IMR-90 (cell line): ENCODE measurements around the gene DIAPH2.

ENCODE experiments used
- BHLHE40 ChIP-seq: fragments of 150-350 bp; IDR thresholded peaks from 2 replicates; pipeline ENCODE4 v1.6.1; 2016; ENCODE audit warnings: mild to moderate bottlenecking, low read depth, low read length
- CEBPB ChIP-seq: IDR thresholded peaks from 2 replicates; pipeline ENCODE4 v1.6.1; 2012; ENCODE audit warnings: low read depth, low read length, improper control_type of control experiment
- MAFK ChIP-seq: IDR thresholded peaks from 2 replicates; pipeline ENCODE4 v1.6.1; 2012; ENCODE audit warnings: low read depth, low read length, improper control_type of control experiment
- MXI1 ChIP-seq: IDR thresholded peaks from 2 replicates; pipeline ENCODE4 v1.6.1; 2012; ENCODE audit warnings: low read depth, mild to moderate bottlenecking, low read length, moderate library complexity, borderline replicate concordance
- POLR2A ChIP-seq: IDR thresholded peaks from 2 replicates; pipeline ENCODE4 v1.6.1; 2012; ENCODE audit warnings: mild to moderate bottlenecking, low read depth, low read length
- RAD21 ChIP-seq: IDR thresholded peaks from 2 replicates; pipeline ENCODE4 v1.6.1; 2012; ENCODE audit warnings: low read length, improper control_type of control experiment
- RCOR1 ChIP-seq: IDR thresholded peaks from 2 replicates; pipeline ENCODE4 v1.6.1; 2012; ENCODE audit warnings: mild to moderate bottlenecking, low read length, improper control_type of control experiment; ENCODE audit not compliant: insufficient replicate concordance
- RFX5 ChIP-seq: IDR thresholded peaks from 2 replicates; pipeline ENCODE4 v1.8.0; 2012; ENCODE audit warnings: low read depth, mild to moderate bottlenecking, low read length, moderate library complexity
- TF ChIP-seq, protein P1 (sequence below): conservative IDR thresholded peaks from 2 replicates; pipeline ENCODE4 v1.5.1; 2012; ENCODE audit warnings: mild to moderate bottlenecking, low read depth, low read length, improper control_type of control experiment
- TF ChIP-seq, protein P2 (sequence below): fragments of 150-350 bp; IDR thresholded peaks from 2 replicates; pipeline ENCODE4 v1.6.1; 2016; ENCODE audit warnings: low read depth, mild to moderate bottlenecking, low read length, moderate library complexity, borderline replicate concordance
- TF ChIP-seq, protein P3 (sequence below): fragments of 150-350 bp; IDR thresholded peaks from 2 replicates; pipeline ENCODE4 v1.6.1; 2017; ENCODE audit warnings: mild to moderate bottlenecking, antibody characterized with exemption, low read length, low read depth

DNA sequence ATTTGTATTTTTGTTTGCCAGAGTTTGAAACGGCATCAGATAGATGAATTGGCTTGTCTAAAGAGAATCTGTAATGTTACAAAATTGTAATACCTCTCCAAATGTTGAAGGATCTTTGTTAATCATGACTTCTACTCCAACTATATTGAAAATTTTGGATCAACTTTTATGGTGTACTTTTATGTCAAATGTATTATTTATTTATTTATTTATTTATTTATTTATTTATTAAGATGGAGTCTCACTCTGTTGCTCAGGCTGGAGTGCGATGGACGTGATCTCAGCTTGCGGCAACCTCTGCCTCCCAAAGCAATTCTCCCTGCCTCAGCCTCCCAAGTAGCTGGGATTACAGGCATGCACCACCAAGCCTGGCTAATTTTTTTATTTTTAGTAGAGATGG, 235.0 kb downstream of the DIAPH2 start:
- TF ChIP-seq, protein P1, sequence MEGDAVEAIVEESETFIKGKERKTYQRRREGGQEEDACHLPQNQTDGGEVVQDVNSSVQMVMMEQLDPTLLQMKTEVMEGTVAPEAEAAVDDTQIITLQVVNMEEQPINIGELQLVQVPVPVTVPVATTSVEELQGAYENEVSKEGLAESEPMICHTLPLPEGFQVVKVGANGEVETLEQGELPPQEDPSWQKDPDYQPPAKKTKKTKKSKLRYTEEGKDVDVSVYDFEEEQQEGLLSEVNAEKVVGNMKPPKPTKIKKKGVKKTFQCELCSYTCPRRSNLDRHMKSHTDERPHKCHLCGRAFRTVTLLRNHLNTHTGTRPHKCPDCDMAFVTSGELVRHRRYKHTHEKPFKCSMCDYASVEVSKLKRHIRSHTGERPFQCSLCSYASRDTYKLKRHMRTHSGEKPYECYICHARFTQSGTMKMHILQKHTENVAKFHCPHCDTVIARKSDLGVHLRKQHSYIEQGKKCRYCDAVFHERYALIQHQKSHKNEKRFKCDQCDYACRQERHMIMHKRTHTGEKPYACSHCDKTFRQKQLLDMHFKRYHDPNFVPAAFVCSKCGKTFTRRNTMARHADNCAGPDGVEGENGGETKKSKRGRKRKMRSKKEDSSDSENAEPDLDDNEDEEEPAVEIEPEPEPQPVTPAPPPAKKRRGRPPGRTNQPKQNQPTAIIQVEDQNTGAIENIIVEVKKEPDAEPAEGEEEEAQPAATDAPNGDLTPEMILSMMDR = no peak
- TF ChIP-seq RAD21 (no peak), POLR2A (no peak), RFX5 (no peak), RCOR1 (no peak), CEBPB (no peak), MXI1 (no peak), BHLHE40 (no peak), MAFK (no peak)
- TF ChIP-seq, protein P2, sequence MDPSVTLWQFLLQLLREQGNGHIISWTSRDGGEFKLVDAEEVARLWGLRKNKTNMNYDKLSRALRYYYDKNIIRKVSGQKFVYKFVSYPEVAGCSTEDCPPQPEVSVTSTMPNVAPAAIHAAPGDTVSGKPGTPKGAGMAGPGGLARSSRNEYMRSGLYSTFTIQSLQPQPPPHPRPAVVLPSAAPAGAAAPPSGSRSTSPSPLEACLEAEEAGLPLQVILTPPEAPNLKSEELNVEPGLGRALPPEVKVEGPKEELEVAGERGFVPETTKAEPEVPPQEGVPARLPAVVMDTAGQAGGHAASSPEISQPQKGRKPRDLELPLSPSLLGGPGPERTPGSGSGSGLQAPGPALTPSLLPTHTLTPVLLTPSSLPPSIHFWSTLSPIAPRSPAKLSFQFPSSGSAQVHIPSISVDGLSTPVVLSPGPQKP = no peak
- TF ChIP-seq, protein P3, sequence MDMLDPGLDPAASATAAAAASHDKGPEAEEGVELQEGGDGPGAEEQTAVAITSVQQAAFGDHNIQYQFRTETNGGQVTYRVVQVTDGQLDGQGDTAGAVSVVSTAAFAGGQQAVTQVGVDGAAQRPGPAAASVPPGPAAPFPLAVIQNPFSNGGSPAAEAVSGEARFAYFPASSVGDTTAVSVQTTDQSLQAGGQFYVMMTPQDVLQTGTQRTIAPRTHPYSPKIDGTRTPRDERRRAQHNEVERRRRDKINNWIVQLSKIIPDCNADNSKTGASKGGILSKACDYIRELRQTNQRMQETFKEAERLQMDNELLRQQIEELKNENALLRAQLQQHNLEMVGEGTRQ = no peak
